ENCODE data around the gene DPM3.

Gene DPM3

GRCh38 chr1:155172732-155173477 is 32.6 kb upstream of the DPM3 start, which contains the start of gene KRTCAP2:
Gene KRTCAP2, minus strand, starts transcription at chr1:155173304. Its CDS starts 80 bp downstream, at chr1:155173224.
- Histone ChIP-seq H3K27ac (peak within 1 kb of the TSS; percentile 90), H3K4me3 (ENCODE audit: low read depth, low read length) (peak within 1 kb of the TSS; percentile 96), H3K27me3 (replicated peaks) (no peaks in the 10 kb centered on the region), H3K36me3 (replicated peaks) (peaks cover 19% of the 10 kb centered on the region)
- DNase-seq, result peak; percentile 95
- peak; percentile 96 for TF ChIP-seq CTCF (IDR thresholded peaks at IDR 0.05; ENCODE audit: low read depth, low read length, missing control alignments)
- in situ Hi-C loops (cut with HindIII; ENCODE audit: low pct_ligation_motif_present, low sequenced_read_pairs), result no loop called here

- DNase-seq, result no peak
- peak overlapping the region; percentile 90 for H3K27ac ChIP-seq
- no peaks in the 10 kb centered on the region for H3K27me3 ChIP-seq (replicated peaks)
- in situ Hi-C loops (cut with HindIII; ENCODE audit: low pct_ligation_motif_present, low sequenced_read_pairs), result no loop called here
- no peak for TF ChIP-seq CTCF (IDR thresholded peaks at IDR 0.05; ENCODE audit: low read depth, low read length, missing control alignments)
- H3K36me3 ChIP-seq (replicated peaks), result peaks cover 12% of the 10 kb centered on the region
- H3K4me3 ChIP-seq (ENCODE audit: low read depth, low read length), result peak overlapping the region; percentile 96
These were observed 31.8 kb upstream of the DPM3 start for GRCh38 chr1:155171836-155172731.

- H3K36me3 ChIP-seq (replicated peaks), result peaks cover 7% of the 10 kb centered on the region
- no peaks in the 10 kb centered on the region for H3K27me3 ChIP-seq (replicated peaks)
- no peak for DNase-seq
- H3K27ac ChIP-seq, result no peak overlapping the region
- TF ChIP-seq CTCF (IDR thresholded peaks at IDR 0.05; ENCODE audit: low read depth, low read length, missing control alignments), result no peak
- H3K4me3 ChIP-seq (ENCODE audit: low read depth, low read length), result no peak overlapping the region
- in situ Hi-C loops (cut with HindIII; ENCODE audit: low pct_ligation_motif_present, low sequenced_read_pairs), result no loop called here
These were observed 30.5 kb upstream of the DPM3 start for GRCh38 chr1:155170806-155171205.

- Histone ChIP-seq H3K27me3 (replicated peaks) (no peaks in the 10 kb centered on the region), H3K27ac (no peak overlapping the region), H3K36me3 (replicated peaks) (peaks cover 7% of the 10 kb centered on the region), H3K4me3 (ENCODE audit: low read depth, low read length) (no peak overlapping the region)
- no peak for TF ChIP-seq CTCF (IDR thresholded peaks at IDR 0.05; ENCODE audit: low read depth, low read length, missing control alignments)
- DNase-seq, result no peak
- in situ Hi-C loops (cut with HindIII; ENCODE audit: low pct_ligation_motif_present, low sequenced_read_pairs), result no loop called here
These were observed 29.9 kb upstream of the DPM3 start for GRCh38 chr1:155170101-155170785.

- no peak for TF ChIP-seq CTCF (IDR thresholded peaks at IDR 0.05; ENCODE audit: low read depth, low read length, missing control alignments)
- H3K4me3 ChIP-seq (ENCODE audit: low read depth, low read length), result no peak overlapping the region
- H3K27ac ChIP-seq, result no peak overlapping the region
- in situ Hi-C loops (cut with HindIII; ENCODE audit: low pct_ligation_motif_present, low sequenced_read_pairs), result loop anchor here (10.0 kb wide), 1 partner anchor 55 kb away; no protein-coding TSS in a partner anchor
- no peaks in the 10 kb centered on the region for H3K27me3 ChIP-seq (replicated peaks)
- no peak for DNase-seq
- H3K36me3 ChIP-seq (replicated peaks), result peaks cover 7% of the 10 kb centered on the region
These were observed 29.2 kb upstream of the DPM3 start for GRCh38 chr1:155169541-155169940.

Data from brain microvascular endothelial cell (primary cell).